GM19468 (cell line): Measurements from ENCODE around the gene TP53RK.

Experiments used
- ATAC-seq: cut with Tn5 transposase; IDR thresholded peaks from one replicate; pipeline ENCODE4 v1.9.1; 2021; ENCODE audit warnings: mild to moderate bottlenecking, moderate library complexity, moderate number of reproducible peaks; ENCODE audit not compliant: unreplicated experiment; ENCODE audit errors: extremely low read depth

The TP53RK gene

GRCh38 chr20:46708172-46708860 is 19.1 kb upstream of the TP53RK start:
- ATAC-seq: no peak

GRCh38 chr20:46706242-46706641 is 17.0 kb upstream of the TP53RK start:
- no peak for ATAC-seq

GRCh38 chr20:46705378-46705729 is 16.1 kb upstream of the TP53RK start:
- ATAC-seq: no peak

- ATAC-seq: no peak
Observed at GRCh38 chr20:46704714-46705377, 15.6 kb upstream of the TP53RK start.

- ATAC-seq: no peak
Observed at GRCh38 chr20:46703435-46703834, 14.2 kb upstream of the TP53RK start.

GRCh38 chr20:46702447-46703203 is 13.4 kb upstream of the TP53RK start:
- ATAC-seq: no peak

GRCh38 chr20:46701986-46702385 is 12.7 kb upstream of the TP53RK start:
- ATAC-seq: no peak

GRCh38 chr20:46701556-46701955 is 12.3 kb upstream of the TP53RK start:
- no peak for ATAC-seq

- no peak for ATAC-seq
Observed at GRCh38 chr20:46701057-46701456, 11.8 kb upstream of the TP53RK start.

- ATAC-seq: no peak
Observed at GRCh38 chr20:46700481-46700880, 11.2 kb upstream of the TP53RK start.

- ATAC-seq: no peak
Observed at GRCh38 chr20:46699651-46700359, 10.6 kb upstream of the TP53RK start.

GRCh38 chr20:46698788-46699187 is 9.5 kb upstream of the TP53RK start:
- ATAC-seq: no peak

- ATAC-seq: no peak
Observed at GRCh38 chr20:46696791-46697279, 7.6 kb upstream of the TP53RK start.

GRCh38 chr20:46695892-46696291 is 6.6 kb upstream of the TP53RK start:
- ATAC-seq: no peak

GRCh38 chr20:46694484-46694883 is 5.2 kb upstream of the TP53RK start:
- ATAC-seq: no peak

GRCh38 chr20:46691196-46691595 is 2.0 kb upstream of the TP53RK start:
- ATAC-seq: no peak

- ATAC-seq: no peak
Observed at GRCh38 chr20:46690219-46691106, 1.2 kb upstream of the TP53RK start.

GRCh38 chr20:46689754-46690085 is 476 bp upstream of the TP53RK start:
- no peak for ATAC-seq

- no peak for ATAC-seq
Observed at GRCh38 chr20:46688151-46689081, 828 bp downstream of the TP53RK start.
